ENCODE data around the gene POC5.

DNA sequence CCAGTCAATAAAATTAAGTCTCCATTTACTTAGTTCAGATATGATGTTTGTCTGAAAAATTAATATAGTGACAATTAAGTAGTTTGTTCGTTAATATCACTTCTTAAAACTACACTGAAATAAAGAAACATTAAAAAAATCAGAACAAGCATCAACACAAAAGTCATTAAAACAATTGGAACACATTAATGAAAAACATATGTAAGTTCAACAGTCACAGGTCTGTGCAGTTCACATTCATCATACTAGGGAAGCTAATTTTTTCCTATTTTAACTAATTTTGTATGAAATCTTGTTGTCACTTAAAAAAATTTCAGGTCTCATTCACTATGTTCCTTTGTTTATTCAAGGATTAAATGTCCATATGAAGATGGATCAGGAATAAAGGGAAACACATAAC lies 22.5 kb downstream of the POC5 start:
- no peak for TF ChIP-seq GATA3 (IDR thresholded peaks at IDR 0.05; ENCODE audit: low read depth, low read length)
- no peak for TF ChIP-seq GATA2 (IDR thresholded peaks at IDR 0.05; ENCODE audit: low read depth, low read length)
